ENCODE data around the gene PLTP. TPM values are rescaled to one million over a fixed set of nuclear protein-coding genes. Genes with fewer than 3 reads are reported as not detected.
"Not testable (repeated sequence)": the region's sequence is repeated elsewhere in the genome, so short reads cannot be mapped to it uniquely, and the experiment has no call there.

Gene PLTP
- 10.4 and 14.8 TPM in 2 replicates for total RNA-seq

DNA sequence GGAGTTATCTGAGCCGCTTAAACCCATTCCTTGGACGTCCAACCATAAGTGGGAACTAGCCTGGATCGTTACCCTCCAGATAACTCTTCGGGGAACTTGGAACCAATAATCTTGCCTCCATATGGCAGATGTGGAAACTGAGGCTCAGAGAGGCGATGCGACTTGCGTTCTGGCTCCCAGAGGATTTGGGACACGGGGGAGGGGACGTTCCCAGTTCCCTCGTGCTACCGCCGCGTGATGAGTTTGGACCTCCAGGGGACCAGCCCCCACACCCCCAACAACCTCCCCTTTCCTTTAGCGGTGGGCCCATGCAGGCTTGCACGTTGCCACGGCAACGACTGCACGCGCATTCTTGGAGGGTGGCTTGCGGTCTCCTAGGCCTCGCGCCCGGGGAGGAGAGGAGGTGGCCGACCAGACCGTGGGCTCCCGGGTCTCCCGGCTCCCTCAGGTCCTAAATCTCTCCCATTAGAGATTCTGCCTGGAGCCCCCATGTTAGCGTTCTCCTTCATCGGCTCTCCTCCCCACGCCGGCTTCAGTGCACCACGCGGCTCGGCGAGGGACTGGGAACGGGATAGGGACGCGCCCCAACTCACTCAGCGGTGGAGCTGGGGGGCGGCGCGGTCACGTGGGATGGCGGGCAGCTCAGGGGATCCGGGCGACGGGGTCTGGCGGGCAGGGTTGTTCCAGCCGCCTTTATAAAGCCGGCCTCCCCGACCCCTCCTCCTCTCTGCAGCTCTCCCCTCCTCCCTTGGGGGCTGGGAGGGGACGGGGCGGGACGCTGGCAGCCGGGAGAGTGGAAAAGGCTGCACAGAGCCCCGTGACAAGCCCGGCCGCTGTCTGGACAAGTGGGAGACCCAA lies at the start of gene PLTP:
PLTP (minus strand) TSS at position 670 of the 858 bp plus-strand sequence. CDS start 703 bp downstream, outside the sequence.
- peak within 1 kb of the TSS; percentile 76 for H3K4me3 ChIP-seq (ENCODE audit: low read depth, low read length)
- TF ChIP-seq, protein P1, sequence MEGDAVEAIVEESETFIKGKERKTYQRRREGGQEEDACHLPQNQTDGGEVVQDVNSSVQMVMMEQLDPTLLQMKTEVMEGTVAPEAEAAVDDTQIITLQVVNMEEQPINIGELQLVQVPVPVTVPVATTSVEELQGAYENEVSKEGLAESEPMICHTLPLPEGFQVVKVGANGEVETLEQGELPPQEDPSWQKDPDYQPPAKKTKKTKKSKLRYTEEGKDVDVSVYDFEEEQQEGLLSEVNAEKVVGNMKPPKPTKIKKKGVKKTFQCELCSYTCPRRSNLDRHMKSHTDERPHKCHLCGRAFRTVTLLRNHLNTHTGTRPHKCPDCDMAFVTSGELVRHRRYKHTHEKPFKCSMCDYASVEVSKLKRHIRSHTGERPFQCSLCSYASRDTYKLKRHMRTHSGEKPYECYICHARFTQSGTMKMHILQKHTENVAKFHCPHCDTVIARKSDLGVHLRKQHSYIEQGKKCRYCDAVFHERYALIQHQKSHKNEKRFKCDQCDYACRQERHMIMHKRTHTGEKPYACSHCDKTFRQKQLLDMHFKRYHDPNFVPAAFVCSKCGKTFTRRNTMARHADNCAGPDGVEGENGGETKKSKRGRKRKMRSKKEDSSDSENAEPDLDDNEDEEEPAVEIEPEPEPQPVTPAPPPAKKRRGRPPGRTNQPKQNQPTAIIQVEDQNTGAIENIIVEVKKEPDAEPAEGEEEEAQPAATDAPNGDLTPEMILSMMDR (IDR thresholded peaks at IDR 0.05; ENCODE audit: insufficient read depth, low read depth, low read length) = no peak
- peak; percentile 76 for DNase-seq (ENCODE audit: low read depth)

DNA sequence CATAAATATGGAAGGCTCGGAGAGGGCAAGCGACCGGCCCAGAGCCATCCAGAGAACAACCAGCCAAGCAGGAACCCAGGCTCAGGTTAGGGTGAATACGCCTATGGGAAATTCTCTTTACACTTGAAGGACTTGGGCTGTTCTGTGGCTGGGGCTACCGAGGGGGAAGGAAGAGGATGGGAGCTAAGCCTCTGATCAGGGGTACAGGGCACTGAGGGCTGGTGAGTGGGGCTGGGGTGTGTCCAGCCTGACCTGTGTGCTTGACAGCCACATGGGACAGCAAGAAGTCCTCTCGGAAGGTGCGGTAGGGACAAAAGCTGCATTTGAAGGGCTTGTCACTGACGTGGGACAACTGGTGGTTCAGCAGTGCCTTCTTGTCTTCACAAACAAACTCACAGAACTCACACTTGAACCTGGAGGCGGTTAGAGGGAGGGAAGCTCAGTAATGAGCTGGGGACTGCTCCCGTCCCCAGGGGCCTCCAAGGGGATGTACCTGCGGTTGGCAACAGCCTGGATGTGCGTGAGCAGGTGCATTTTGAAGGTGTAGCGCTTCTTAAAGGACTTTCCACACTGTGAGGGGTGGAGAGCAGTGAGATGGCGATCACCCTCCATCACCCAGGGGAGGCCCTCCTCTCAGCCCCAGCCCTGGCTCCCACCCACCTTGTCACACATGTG lies 48.1 kb upstream of the PLTP start:
- H3K4me3 ChIP-seq (ENCODE audit: low read depth, low read length) = no peak overlapping the region
- TF ChIP-seq, protein P1 (IDR thresholded peaks at IDR 0.05; ENCODE audit: insufficient read depth, low read depth, low read length) = no peak
- no peak for DNase-seq (ENCODE audit: low read depth)

DNA sequence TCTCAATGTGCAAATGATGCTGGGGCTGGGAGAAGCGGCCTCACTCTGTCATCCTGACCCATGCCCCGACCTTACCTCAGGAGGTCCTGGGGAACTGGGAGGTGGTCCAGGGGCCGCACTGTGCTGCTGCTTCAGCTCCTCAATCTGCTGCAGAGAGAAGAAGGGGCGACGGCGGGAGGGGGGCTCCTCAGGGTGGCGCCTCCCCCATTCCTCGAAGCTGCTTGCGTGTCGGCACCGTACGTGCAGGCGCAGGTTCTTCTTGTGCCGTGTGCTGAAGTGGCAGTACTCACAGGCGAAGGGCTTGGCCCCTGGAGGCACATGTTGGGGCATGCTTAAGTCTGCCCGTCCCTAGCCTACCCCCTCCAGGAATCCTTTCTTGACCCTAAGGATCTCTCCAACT lies 47.2 kb upstream of the PLTP start:
- TF ChIP-seq, protein P1 (IDR thresholded peaks at IDR 0.05; ENCODE audit: insufficient read depth, low read depth, low read length) = no peak

GRCh38 chr20:45958593-45958992 lies 46.6 kb upstream of the PLTP start:
- no peak for DNase-seq (ENCODE audit: low read depth)
- no peak overlapping the region for H3K4me3 ChIP-seq (ENCODE audit: low read depth, low read length)
- TF ChIP-seq, protein P1 (IDR thresholded peaks at IDR 0.05; ENCODE audit: insufficient read depth, low read depth, low read length) = no peak

More for the DNA sequence above, 47.2 kb upstream of the PLTP start:
- DNase-seq (ENCODE audit: low read depth) = no peak
- no peak overlapping the region for H3K4me3 ChIP-seq (ENCODE audit: low read depth, low read length)

- no peak overlapping the region for H3K4me3 ChIP-seq (ENCODE audit: low read depth, low read length)
- DNase-seq (ENCODE audit: low read depth) = no peak
- TF ChIP-seq, protein P1 (IDR thresholded peaks at IDR 0.05; ENCODE audit: insufficient read depth, low read depth, low read length) = no peak
These were observed 45.3 kb upstream of the PLTP start for GRCh38 chr20:45957021-45957941.

- not testable (repeated sequence) for DNase-seq (ENCODE audit: low read depth); H3K4me3 ChIP-seq (ENCODE audit: low read depth, low read length)
These were observed 44.4 kb upstream of the PLTP start for GRCh38 chr20:45956326-45956725.

All from fibroblast of villous mesenchyme (primary cell).